ENCODE data around the gene ZNF813. TPM values are rescaled to one million over a fixed set of nuclear protein-coding genes. Genes with fewer than 3 reads are reported as not detected.

The ZNF813 gene
- total RNA-seq, 1 donor from 2014 or later, result 7.6 TPM

- no peaks in the 10 kb centered on the region for H3K4me1 Mint-ChIP-seq (ENCODE audit: unreplicated experiment)
- peak; percentile 85 for DNase-seq (ENCODE audit: extremely low spot score, unreplicated experiment)
- H3K27ac Mint-ChIP-seq, result peak within 1 kb of the TSS; percentile 93
- TF ChIP-seq, protein P1, sequence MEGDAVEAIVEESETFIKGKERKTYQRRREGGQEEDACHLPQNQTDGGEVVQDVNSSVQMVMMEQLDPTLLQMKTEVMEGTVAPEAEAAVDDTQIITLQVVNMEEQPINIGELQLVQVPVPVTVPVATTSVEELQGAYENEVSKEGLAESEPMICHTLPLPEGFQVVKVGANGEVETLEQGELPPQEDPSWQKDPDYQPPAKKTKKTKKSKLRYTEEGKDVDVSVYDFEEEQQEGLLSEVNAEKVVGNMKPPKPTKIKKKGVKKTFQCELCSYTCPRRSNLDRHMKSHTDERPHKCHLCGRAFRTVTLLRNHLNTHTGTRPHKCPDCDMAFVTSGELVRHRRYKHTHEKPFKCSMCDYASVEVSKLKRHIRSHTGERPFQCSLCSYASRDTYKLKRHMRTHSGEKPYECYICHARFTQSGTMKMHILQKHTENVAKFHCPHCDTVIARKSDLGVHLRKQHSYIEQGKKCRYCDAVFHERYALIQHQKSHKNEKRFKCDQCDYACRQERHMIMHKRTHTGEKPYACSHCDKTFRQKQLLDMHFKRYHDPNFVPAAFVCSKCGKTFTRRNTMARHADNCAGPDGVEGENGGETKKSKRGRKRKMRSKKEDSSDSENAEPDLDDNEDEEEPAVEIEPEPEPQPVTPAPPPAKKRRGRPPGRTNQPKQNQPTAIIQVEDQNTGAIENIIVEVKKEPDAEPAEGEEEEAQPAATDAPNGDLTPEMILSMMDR (conservative IDR thresholded peaks at IDR 0.05), result peak; percentile 65
- H3K36me3 Mint-ChIP-seq, result peaks cover 4% of the 10 kb centered on the region
- H3K9me3 Mint-ChIP-seq, result no peaks in the 10 kb centered on the region
- H3K27me3 Mint-ChIP-seq, result no peaks in the 10 kb centered on the region
- H3K4me3 Mint-ChIP-seq, result peak within 1 kb of the TSS; percentile 97
Observed at GRCh38 chr19:53537521-53538377, 70.2 kb downstream of the ZNF813 start, which contains the start of gene ZNF331. Gene ZNF331 (plus strand): TSS chr19:53538145. CDS start chr19:53569377, 31,232 bp downstream.

- no peak for DNase-seq (ENCODE audit: extremely low spot score, unreplicated experiment)
- Mint-ChIP-seq H3K27ac (peak overlapping the region; percentile 93), H3K4me1 (ENCODE audit: unreplicated experiment) (no peaks in the 10 kb centered on the region), H3K4me3 (peak overlapping the region; percentile 97), H3K27me3 (no peaks in the 10 kb centered on the region), H3K36me3 (peaks cover 4% of the 10 kb centered on the region), H3K9me3 (no peaks in the 10 kb centered on the region)
- TF ChIP-seq, protein P1 (conservative IDR thresholded peaks at IDR 0.05), result no peak
Observed at GRCh38 chr19:53538378-53539109, 71.0 kb downstream of the ZNF813 start.

DNA sequence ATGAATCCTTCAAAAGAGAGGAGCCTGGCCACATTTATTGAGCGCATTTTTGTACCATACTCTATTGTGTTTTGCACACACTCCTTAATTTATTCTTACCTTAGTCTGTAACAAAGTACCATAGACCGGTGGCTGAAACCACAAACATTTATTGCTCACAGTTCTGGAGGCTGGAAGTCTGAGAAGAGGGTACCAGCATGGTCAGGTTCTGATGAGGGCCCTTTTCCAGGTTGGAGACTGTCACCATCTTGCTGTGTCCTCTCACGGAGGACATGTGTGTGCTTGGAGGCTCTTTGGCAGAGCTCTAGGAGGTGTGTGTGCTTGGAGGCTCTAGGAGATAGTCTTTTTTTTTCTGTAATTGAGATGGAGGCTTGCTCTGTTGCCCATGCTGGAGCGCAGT, 72.6 kb downstream of the ZNF813 start:
- Mint-ChIP-seq H3K27ac (no peak overlapping the region), H3K36me3 (peaks cover 9% of the 10 kb centered on the region), H3K4me1 (ENCODE audit: unreplicated experiment) (no peaks in the 10 kb centered on the region), H3K9me3 (no peaks in the 10 kb centered on the region), H3K27me3 (no peaks in the 10 kb centered on the region), H3K4me3 (no peak overlapping the region)
- DNase-seq (ENCODE audit: extremely low spot score, unreplicated experiment), result no peak
- TF ChIP-seq, protein P1 (conservative IDR thresholded peaks at IDR 0.05), result no peak

GRCh38 chr19:53541971-53542370, 74.4 kb downstream of the ZNF813 start:
- TF ChIP-seq, protein P1 (conservative IDR thresholded peaks at IDR 0.05), result no peak
- Mint-ChIP-seq H3K27me3 (no peaks in the 10 kb centered on the region), H3K4me3 (no peak overlapping the region), H3K36me3 (peaks cover 11% of the 10 kb centered on the region), H3K27ac (peak overlapping the region; percentile 71), H3K4me1 (ENCODE audit: unreplicated experiment) (peaks cover 8% of the 10 kb centered on the region), H3K9me3 (no peaks in the 10 kb centered on the region)
- DNase-seq (ENCODE audit: extremely low spot score, unreplicated experiment), result no peak

GRCh38 chr19:53545271-53546065, 77.9 kb downstream of the ZNF813 start:
- DNase-seq (ENCODE audit: extremely low spot score, unreplicated experiment), result no peak
- TF ChIP-seq, protein P1 (conservative IDR thresholded peaks at IDR 0.05), result no peak
- H3K4me1 Mint-ChIP-seq (ENCODE audit: unreplicated experiment), result peaks cover 13% of the 10 kb centered on the region
- peaks cover 14% of the 10 kb centered on the region for H3K36me3 Mint-ChIP-seq
- H3K9me3 Mint-ChIP-seq, result no peaks in the 10 kb centered on the region
- H3K4me3 Mint-ChIP-seq, result no peak overlapping the region
- peak overlapping the region; percentile 89 for H3K27ac Mint-ChIP-seq
- no peaks in the 10 kb centered on the region for H3K27me3 Mint-ChIP-seq

All from type B pancreatic cell (in vitro differentiated cells).